IMR-90 (cell line): ENCODE data around the gene SENP2.

Experiments
- BHLHE40 ChIP-seq: fragments of 150-350 bp; IDR thresholded peaks from 2 replicates; pipeline ENCODE4 v1.6.1; 2016; ENCODE audit warnings: mild to moderate bottlenecking, low read depth, low read length
- CEBPB ChIP-seq: IDR thresholded peaks from 2 replicates; pipeline ENCODE4 v1.6.1; 2012; ENCODE audit warnings: low read depth, low read length, improper control_type of control experiment
- MAFK ChIP-seq: IDR thresholded peaks from 2 replicates; pipeline ENCODE4 v1.6.1; 2012; ENCODE audit warnings: low read depth, low read length, improper control_type of control experiment
- MAZ ChIP-seq: IDR thresholded peaks from 2 replicates; pipeline ENCODE4 v1.6.1; 2012; ENCODE audit warnings: low read depth, mild to moderate bottlenecking, low read length, improper control_type of control experiment, moderate library complexity, borderline replicate concordance
- MXI1 ChIP-seq: IDR thresholded peaks from 2 replicates; pipeline ENCODE4 v1.6.1; 2012; ENCODE audit warnings: low read depth, mild to moderate bottlenecking, low read length, moderate library complexity, borderline replicate concordance
- NFE2L2 ChIP-seq: fragments of 150-350 bp; IDR thresholded peaks from 2 replicates; pipeline ENCODE4 v1.6.1; 2016; ENCODE audit warnings: low read depth, mild to moderate bottlenecking, low read length
- POLR2A ChIP-seq: IDR thresholded peaks from 2 replicates; pipeline ENCODE4 v1.6.1; 2012; ENCODE audit warnings: mild to moderate bottlenecking, low read depth, low read length
- RAD21 ChIP-seq: IDR thresholded peaks from 2 replicates; pipeline ENCODE4 v1.6.1; 2012; ENCODE audit warnings: low read length, improper control_type of control experiment
- RCOR1 ChIP-seq: IDR thresholded peaks from 2 replicates; pipeline ENCODE4 v1.6.1; 2012; ENCODE audit warnings: mild to moderate bottlenecking, low read length, improper control_type of control experiment; ENCODE audit not compliant: insufficient replicate concordance
- RFX5 ChIP-seq: IDR thresholded peaks from 2 replicates; pipeline ENCODE4 v1.8.0; 2012; ENCODE audit warnings: low read depth, mild to moderate bottlenecking, low read length, moderate library complexity
- SMC3 ChIP-seq: fragments of 150-350 bp; IDR thresholded peaks from 2 replicates; pipeline ENCODE4 v1.6.1; 2016; ENCODE audit warnings: low read depth, mild to moderate bottlenecking, antibody characterized with exemption, low read length, moderate library complexity
- USF2 ChIP-seq: fragments of 150-350 bp; IDR thresholded peaks from 2 replicates; pipeline ENCODE4 v1.6.1; 2017; ENCODE audit warnings: mild to moderate bottlenecking, antibody characterized with exemption, low read length, low read depth
- TF ChIP-seq, protein P1 (sequence below): conservative IDR thresholded peaks from 2 replicates; pipeline ENCODE4 v1.5.1; 2012; ENCODE audit warnings: mild to moderate bottlenecking, low read depth, low read length, improper control_type of control experiment
- TF ChIP-seq, protein P2 (sequence below): fragments of 150-350 bp; IDR thresholded peaks from 2 replicates; pipeline ENCODE4 v1.6.1; 2016; ENCODE audit warnings: low read depth, mild to moderate bottlenecking, low read length, moderate library complexity, borderline replicate concordance

GRCh38 chr3:185582236-185582635 lies 3.9 kb upstream of the SENP2 start:
- no peak for TF ChIP-seq BHLHE40
- no peak for TF ChIP-seq RAD21
- TF ChIP-seq, protein P1, sequence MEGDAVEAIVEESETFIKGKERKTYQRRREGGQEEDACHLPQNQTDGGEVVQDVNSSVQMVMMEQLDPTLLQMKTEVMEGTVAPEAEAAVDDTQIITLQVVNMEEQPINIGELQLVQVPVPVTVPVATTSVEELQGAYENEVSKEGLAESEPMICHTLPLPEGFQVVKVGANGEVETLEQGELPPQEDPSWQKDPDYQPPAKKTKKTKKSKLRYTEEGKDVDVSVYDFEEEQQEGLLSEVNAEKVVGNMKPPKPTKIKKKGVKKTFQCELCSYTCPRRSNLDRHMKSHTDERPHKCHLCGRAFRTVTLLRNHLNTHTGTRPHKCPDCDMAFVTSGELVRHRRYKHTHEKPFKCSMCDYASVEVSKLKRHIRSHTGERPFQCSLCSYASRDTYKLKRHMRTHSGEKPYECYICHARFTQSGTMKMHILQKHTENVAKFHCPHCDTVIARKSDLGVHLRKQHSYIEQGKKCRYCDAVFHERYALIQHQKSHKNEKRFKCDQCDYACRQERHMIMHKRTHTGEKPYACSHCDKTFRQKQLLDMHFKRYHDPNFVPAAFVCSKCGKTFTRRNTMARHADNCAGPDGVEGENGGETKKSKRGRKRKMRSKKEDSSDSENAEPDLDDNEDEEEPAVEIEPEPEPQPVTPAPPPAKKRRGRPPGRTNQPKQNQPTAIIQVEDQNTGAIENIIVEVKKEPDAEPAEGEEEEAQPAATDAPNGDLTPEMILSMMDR: no peak
- TF ChIP-seq, protein P2, sequence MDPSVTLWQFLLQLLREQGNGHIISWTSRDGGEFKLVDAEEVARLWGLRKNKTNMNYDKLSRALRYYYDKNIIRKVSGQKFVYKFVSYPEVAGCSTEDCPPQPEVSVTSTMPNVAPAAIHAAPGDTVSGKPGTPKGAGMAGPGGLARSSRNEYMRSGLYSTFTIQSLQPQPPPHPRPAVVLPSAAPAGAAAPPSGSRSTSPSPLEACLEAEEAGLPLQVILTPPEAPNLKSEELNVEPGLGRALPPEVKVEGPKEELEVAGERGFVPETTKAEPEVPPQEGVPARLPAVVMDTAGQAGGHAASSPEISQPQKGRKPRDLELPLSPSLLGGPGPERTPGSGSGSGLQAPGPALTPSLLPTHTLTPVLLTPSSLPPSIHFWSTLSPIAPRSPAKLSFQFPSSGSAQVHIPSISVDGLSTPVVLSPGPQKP: no peak
- no peak for TF ChIP-seq POLR2A
- TF ChIP-seq SMC3: no peak
- TF ChIP-seq RFX5: no peak
- TF ChIP-seq NFE2L2: no peak
- TF ChIP-seq RCOR1: no peak
- no peak for TF ChIP-seq MXI1
- TF ChIP-seq USF2: no peak
- no peak for TF ChIP-seq CEBPB
- no peak for TF ChIP-seq MAFK
- no peak for TF ChIP-seq MAZ
